GM12874 (cell line): ENCODE measurements around the gene TAS1R3.

Source experiments
- TF ChIP-seq, protein P1 (sequence below): IDR thresholded peaks from 2 replicates; pipeline ENCODE4 v1.5.1; 2011; ENCODE audit warnings: low read depth, mild to moderate bottlenecking, control low read depth, low read length, moderate library complexity; ENCODE audit not compliant: insufficient read depth

TAS1R3 gene

DNA sequence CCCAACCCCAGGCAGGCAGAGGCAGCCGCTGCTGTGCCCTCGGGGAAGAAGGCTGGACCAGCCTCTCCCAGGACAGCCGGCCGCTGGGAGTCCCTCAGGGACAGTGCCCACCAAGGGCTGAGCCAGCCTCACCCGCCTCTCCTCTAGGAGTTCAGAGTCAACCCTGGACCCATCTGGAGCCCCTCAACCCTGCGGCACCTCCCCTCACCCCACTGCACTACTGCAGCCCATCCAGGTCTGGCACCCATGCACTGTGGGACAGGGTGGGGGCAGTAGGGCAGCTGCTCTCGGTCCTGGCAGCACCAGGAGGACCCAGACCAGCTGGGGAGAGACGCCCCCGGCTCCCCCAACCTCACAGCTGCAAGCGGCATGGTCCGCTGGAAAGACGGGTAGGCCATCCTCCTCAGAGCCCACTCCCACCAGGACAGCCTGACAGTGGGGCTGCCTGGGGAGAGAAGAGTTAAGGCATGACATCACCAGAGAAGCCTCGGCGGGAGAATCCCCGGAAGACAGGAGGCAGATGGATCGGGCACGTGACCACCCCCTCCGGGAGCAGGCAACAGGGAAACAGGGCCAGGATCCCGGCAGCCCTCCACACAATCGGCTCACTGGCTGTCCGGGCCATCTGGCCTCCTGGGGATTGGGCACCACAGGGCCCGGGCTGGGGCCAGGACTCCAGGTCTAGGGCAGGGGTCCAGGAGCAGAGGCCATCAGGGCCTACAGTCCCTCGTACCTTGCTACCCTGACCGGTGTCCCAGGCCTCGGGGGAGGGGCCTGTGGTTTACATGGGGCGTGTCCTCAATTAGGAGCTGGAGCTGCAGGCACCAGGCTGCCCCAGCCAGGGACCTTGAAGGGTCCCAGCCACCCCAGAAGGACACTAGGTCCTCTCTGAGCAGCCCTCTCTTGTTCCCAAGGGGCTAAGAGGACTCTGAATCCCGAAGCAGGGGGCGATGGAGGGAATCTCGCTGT is 26.5 kb upstream of the TAS1R3 start:
- TF ChIP-seq, protein P1, sequence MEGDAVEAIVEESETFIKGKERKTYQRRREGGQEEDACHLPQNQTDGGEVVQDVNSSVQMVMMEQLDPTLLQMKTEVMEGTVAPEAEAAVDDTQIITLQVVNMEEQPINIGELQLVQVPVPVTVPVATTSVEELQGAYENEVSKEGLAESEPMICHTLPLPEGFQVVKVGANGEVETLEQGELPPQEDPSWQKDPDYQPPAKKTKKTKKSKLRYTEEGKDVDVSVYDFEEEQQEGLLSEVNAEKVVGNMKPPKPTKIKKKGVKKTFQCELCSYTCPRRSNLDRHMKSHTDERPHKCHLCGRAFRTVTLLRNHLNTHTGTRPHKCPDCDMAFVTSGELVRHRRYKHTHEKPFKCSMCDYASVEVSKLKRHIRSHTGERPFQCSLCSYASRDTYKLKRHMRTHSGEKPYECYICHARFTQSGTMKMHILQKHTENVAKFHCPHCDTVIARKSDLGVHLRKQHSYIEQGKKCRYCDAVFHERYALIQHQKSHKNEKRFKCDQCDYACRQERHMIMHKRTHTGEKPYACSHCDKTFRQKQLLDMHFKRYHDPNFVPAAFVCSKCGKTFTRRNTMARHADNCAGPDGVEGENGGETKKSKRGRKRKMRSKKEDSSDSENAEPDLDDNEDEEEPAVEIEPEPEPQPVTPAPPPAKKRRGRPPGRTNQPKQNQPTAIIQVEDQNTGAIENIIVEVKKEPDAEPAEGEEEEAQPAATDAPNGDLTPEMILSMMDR, result no peak

DNA sequence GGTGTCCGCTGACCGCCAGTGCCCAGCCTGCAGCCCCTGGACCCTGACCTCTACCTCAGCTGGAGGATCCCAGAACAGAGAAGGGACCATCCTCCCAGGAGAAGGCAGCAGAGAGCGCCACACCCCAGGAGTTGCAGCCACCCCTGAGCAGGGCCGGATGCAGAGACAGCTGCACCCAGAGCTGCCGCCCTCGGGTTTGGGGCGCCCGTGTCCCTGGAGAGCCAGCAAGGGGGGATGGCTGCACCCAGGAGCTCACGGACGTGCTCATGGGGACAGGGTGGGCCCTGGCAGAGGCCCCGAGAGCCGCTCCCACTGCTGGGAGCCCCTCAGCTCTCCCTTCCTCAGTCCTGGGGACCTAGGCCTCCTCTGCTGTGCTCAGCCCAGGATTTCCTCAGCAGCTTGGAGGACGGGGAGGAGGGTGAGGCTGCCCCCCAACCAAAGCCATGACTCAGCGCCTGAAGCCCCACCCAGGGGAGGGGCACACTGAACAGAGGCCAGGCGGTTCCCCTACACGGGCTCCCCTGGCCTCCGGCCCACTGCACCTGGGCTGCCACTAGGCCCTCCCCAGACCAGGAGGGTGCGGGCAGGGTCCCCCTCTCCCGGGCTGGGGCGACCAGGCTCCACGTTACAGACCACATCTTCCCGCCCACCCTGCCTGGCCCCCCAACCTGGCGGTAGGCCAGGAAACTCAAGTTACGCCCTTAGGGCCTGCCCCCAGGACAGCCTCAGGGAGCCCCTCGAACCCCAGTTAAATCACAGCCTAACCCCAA is 25.6 kb upstream of the TAS1R3 start:
- TF ChIP-seq, protein P1, result 0 out of 2 replicates have a peak, but pooled peaks have one; percentile 32

- TF ChIP-seq, protein P1, result peak; percentile 35
Measured at GRCh38 chr1:1306070-1306660, 24.9 kb upstream of the TAS1R3 start.

DNA sequence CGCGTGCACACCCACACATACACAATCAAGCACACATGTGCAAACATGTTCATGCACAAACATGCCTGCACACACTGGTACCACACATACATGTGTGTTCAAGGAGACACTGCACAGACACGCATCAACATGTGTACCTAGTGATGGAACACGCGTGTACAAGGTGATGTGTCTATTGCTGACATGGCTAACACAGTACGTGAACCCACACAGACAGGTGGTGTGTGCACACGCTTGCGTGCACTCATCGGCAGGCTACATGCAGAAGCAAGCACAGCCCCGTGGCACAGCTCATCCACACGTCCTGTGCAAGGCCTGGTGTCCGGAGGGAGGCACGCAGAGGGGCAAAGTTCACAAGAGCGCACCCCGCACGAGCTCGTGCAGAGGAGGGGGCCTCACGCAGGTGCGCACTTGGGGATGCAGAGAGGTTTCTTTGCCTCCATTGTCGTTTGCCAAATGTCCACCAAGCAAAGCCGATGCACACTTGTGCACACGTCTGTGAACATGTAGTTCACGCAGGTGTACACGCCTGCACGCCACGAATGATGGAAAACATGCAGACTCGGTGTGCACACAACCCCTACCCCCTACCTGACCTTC is 24.3 kb upstream of the TAS1R3 start:
- TF ChIP-seq, protein P1, result no peak

- TF ChIP-seq, protein P1, result no peak
Measured at GRCh38 chr1:1307261-1307922, 23.7 kb upstream of the TAS1R3 start.

- TF ChIP-seq, protein P1, result no peak
Measured at GRCh38 chr1:1307923-1308755, 22.9 kb upstream of the TAS1R3 start, which contains the start of the genes ACAP3 and PUSL1. TSS of gene ACAP3 (minus strand) at chr1:1307930. CDS start at chr1:1307815, 115 bp downstream. TSS of gene PUSL1 (plus strand) at chr1:1308597. CDS start at chr1:1308644, 47 bp downstream.
